HG02642 (cell line): ENCODE measurements around the gene GOLGA8F.
"Not testable (repeated sequence)": the region's sequence is repeated elsewhere in the genome, so short reads cannot be mapped to it uniquely, and the experiment has no call there.

Source experiments
- ATAC-seq: cut with Tn5 transposase; IDR thresholded peaks from one replicate; pipeline ENCODE4 v1.9.1; 2021; ENCODE audit warnings: mild to moderate bottlenecking; ENCODE audit not compliant: unreplicated experiment, poor library complexity

Gene GOLGA8F, protein sequence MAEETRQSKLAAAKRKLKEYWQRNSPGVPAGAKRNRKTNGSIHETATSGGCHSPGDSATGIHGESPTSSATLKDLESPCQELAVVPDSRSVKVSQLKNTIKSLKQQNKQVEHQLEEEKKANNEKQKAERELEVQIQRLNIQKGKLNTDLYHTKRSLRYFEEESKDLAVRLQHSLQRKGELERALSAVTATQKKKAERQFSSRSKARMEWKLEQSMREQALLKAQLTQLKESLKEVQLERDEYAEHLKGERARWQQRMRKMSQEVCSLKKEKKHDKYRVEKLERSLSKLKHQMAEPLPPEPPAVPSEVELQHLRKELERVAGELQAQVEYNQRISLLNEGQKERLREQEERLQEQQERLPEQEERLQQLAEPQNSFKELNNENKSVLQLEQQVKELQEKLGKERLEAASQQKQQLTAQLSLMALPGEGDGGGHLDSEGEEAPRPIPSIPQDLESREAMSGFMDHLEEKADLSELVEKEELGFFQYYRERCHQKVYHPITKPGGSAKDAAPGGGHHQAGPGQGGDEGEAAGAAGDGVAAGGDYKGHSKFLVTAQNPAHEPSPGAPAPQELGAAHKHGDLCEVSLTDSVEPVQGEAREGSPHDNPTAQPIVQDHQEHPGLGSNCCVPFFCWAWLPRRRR

GRCh38 chr15:28378364-28378763 lies at the start of gene GOLGA8F:
Gene GOLGA8F (plus strand): TSS chr15:28378664. CDS start chr15:28378762, 98 bp downstream.
- ATAC-seq, result not testable (repeated sequence)

DNA sequence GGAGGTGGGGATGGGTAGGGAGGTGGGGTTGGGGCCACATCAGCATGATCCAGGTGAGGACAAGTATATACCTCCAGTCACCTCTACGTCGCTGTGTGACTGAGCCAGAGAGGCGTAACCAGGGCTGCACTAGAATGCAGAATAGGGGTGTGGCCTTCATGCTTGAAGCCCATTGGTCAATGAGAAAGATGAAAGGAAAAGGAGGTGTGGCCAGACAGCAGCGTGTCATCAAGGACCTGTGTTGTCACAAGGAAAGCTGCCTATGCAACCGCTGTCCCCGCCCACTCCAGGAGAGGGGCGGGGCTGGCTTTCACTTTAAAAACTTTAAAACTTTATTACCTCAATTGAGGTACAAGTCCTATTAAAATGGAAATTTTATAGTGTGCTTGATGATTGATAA lies 20.5 kb upstream of the GOLGA8F start, which contains the start of gene GOLGA6L24:
Gene GOLGA6L24 (minus strand): TSS at position 101 of the 400 bp plus-strand sequence. CDS start 61 bp downstream, at position 40.
- ATAC-seq, result not testable (repeated sequence)

GRCh38 chr15:28365502-28365901 lies 13.0 kb upstream of the GOLGA8F start:
- not testable (repeated sequence) for ATAC-seq

DNA sequence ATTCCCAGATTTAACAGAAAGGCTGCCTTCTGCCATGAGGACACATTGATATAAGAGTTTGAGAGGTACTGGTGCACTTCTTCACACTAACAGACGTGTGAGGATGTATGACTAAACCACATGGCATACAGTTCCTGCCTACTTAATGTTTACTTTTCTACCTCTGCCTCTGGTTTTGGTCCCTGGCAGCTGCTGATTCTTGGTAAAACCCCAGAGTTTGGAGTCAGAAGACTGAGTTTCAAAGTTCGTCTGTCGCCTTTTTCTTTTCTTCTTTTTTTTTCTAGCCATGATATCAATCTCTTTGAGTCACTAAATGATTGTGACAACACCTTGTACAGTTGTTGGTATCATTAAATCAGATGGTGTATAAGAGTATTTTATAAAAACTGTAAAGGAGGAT lies 1.6 kb downstream of the GOLGA8F start:
- ATAC-seq, result not testable (repeated sequence)

GRCh38 chr15:28396022-28396421 lies 17.6 kb downstream of the GOLGA8F start:
- ATAC-seq, result not testable (repeated sequence)

DNA sequence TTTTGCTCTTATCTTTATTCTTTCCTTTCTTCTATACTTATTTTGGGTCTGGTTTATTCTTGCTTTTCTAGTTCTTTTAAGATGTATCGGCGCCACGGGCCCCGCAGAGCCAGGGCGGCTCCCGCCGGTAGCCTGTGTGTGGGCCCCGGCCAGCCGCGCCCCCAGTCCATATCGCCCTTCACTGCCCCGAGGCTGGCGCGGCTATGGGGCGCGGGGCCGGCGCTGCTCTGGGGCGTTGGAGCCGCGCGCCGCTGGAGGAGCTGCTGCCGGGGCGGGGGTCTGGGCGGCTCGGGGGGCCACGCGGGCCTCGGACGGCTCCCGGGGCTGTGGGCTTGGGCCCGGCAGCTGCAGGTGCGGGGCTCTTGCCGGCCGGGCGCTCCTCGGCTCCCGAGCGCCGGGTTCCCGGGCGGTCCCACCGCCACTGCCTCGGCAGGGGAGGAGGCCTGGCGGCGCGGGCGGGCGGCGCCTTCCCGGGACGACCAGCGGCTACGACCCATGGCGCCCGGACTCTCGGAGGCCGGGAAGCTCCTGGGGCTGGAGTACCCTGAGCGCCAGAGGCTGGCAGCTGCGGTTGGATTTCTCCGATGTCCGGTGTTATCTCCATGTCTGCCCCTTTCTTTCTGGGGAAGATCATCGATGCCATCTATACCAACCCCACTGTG lies 24.4 kb downstream of the GOLGA8F start:
- ATAC-seq, result not testable (repeated sequence)

GRCh38 chr15:28420470-28420869 lies 42.0 kb downstream of the GOLGA8F start:
- not testable (repeated sequence) for ATAC-seq

DNA sequence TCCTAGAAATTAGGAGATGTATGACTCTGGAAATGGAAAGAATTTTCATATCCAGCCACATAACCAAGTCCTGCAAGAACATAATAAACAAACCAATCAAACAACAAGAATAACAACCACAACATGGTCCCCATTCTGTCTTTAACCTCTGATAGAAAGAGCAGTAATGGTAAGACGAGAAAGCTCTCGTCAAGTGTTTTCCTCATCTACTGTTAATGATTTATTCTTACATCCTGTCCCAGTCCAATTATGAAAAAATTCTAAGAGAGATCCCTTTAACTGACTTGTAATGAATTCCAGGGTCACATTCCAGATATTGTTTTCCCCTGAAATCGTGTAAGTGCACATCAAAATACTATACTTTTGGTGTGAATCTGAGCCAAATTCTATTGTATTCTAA lies 57.1 kb downstream of the GOLGA8F start:
- ATAC-seq, result not testable (repeated sequence)
